ENCODE data around the gene ESRRA. TPM values are rescaled to one million over a fixed set of nuclear protein-coding genes. Genes with fewer than 3 reads are reported as not detected.
A peak's percentile ranks its signal among the peaks of the same experiment; 100 is the strongest.

ESRRA gene
- total and polyA plus RNA-seq, 10 of the 15 experiments (the other 5 are each of a cell fraction or from before 2014, with no cell fraction given), result 0.32 to 48.9 (median 12.6) TPM

- no peak for TF ChIP-seq ZBTB11 (CRISPR knock-in tag; IDR thresholded peaks at IDR 0.05)
- TF ChIP-seq, protein P1, sequence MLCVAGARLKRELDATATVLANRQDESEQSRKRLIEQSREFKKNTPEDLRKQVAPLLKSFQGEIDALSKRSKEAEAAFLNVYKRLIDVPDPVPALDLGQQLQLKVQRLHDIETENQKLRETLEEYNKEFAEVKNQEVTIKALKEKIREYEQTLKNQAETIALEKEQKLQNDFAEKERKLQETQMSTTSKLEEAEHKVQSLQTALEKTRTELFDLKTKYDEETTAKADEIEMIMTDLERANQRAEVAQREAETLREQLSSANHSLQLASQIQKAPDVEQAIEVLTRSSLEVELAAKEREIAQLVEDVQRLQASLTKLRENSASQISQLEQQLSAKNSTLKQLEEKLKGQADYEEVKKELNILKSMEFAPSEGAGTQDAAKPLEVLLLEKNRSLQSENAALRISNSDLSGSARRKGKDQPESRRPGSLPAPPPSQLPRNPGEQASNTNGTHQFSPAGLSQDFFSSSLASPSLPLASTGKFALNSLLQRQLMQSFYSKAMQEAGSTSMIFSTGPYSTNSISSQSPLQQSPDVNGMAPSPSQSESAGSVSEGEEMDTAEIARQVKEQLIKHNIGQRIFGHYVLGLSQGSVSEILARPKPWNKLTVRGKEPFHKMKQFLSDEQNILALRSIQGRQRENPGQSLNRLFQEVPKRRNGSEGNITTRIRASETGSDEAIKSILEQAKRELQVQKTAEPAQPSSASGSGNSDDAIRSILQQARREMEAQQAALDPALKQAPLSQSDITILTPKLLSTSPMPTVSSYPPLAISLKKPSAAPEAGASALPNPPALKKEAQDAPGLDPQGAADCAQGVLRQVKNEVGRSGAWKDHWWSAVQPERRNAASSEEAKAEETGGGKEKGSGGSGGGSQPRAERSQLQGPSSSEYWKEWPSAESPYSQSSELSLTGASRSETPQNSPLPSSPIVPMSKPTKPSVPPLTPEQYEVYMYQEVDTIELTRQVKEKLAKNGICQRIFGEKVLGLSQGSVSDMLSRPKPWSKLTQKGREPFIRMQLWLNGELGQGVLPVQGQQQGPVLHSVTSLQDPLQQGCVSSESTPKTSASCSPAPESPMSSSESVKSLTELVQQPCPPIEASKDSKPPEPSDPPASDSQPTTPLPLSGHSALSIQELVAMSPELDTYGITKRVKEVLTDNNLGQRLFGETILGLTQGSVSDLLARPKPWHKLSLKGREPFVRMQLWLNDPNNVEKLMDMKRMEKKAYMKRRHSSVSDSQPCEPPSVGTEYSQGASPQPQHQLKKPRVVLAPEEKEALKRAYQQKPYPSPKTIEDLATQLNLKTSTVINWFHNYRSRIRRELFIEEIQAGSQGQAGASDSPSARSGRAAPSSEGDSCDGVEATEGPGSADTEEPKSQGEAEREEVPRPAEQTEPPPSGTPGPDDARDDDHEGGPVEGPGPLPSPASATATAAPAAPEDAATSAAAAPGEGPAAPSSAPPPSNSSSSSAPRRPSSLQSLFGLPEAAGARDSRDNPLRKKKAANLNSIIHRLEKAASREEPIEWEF (IDR thresholded peaks at IDR 0.05; ENCODE audit: insufficient replicate concordance, low read depth, low read length), result no peak
- TF ChIP-seq ZNF622 (IDR thresholded peaks at IDR 0.05), result no peak
- TF ChIP-seq CTCF (IDR thresholded peaks at IDR 0.05 in 2 of 3, conservative IDR thresholded peaks at IDR 0.05 in 1 of 3; ENCODE audit: control insufficient read depth in 2 of 3, extremely low read depth in 1 of 3, insufficient read depth in 1 of 3, low read depth in 3 of 3, low read length in 3 of 3), result no peak
- no peak for TF ChIP-seq ETV6 (conservative IDR thresholded peaks at IDR 0.05 in 1 of 2, IDR thresholded peaks at IDR 0.05 in 1 of 2; ENCODE audit: borderline replicate concordance in 1 of 2, low read depth in 1 of 2)
- no peak for TF ChIP-seq SIX5 (IDR thresholded peaks at IDR 0.05; ENCODE audit: low read depth, low read length, severe bottlenecking)
- TF ChIP-seq RUNX3 (IDR thresholded peaks at IDR 0.05; ENCODE audit: low read length), result no peak
- TF ChIP-seq RB1 (IDR thresholded peaks at IDR 0.05; ENCODE audit: borderline replicate concordance), result no peak
- TF ChIP-seq MEF2B (IDR thresholded peaks at IDR 0.05; ENCODE audit: partially characterized antibody, poor library complexity, severe bottlenecking), result no peak
- no peak for TF ChIP-seq RBBP5 (conservative IDR thresholded peaks at IDR 0.05)
- TF ChIP-seq POU2F2 (IDR thresholded peaks at IDR 0.05; ENCODE audit: borderline replicate concordance, low read depth, low read length), result peak; percentile 58; the same call in 1 of the 3 replicates
- no peak for TF ChIP-seq NBN (IDR thresholded peaks at IDR 0.05)
- TF ChIP-seq POLR2AphosphoS2 (IDR thresholded peaks at IDR 0.05; ENCODE audit: low read depth, low read length), result no peak; the same call in 1 of the 2 replicates
- no peak for TF ChIP-seq ZSCAN29 (IDR thresholded peaks at IDR 0.05)
- peak; percentile 9; the same call in 1 of the 2 replicates for TF ChIP-seq NR2C1 (IDR thresholded peaks at IDR 0.05)
- TF ChIP-seq, protein P2, sequence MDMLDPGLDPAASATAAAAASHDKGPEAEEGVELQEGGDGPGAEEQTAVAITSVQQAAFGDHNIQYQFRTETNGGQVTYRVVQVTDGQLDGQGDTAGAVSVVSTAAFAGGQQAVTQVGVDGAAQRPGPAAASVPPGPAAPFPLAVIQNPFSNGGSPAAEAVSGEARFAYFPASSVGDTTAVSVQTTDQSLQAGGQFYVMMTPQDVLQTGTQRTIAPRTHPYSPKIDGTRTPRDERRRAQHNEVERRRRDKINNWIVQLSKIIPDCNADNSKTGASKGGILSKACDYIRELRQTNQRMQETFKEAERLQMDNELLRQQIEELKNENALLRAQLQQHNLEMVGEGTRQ (IDR thresholded peaks at IDR 0.05; ENCODE audit: borderline replicate concordance, low read depth, low read length), result no peak
- TF ChIP-seq POLR2AphosphoS5 (IDR thresholded peaks at IDR 0.05; ENCODE audit: low read length), result no peak; the same call in 1 of the 2 replicates
- no peak for TF ChIP-seq HCFC1 (IDR thresholded peaks at IDR 0.05; ENCODE audit: low read length)
- TF ChIP-seq SREBF2 (IDR thresholded peaks at IDR 0.05; ENCODE audit: low read length), result no peak
- no peak for TF ChIP-seq HDAC2 (IDR thresholded peaks at IDR 0.05)
These were observed at the start of gene ESRRA (continued) for GRCh38 chr11:64305075-64305690.
